SU-DHL-6 (cell line): ENCODE results near the gene EEF2K.

Experiments
- CTCF ChIP-seq: fragments of 200-600 bp; sonication (generic); IDR thresholded peaks from one replicate; pipeline ENCODE4 v1.5.1; 2017; ENCODE audit warnings: antibody characterized with exemption, mild to moderate bottlenecking, low read length, moderate library complexity; ENCODE audit not compliant: insufficient read depth, poor library complexity, severe bottlenecking
- EZH2phosphoT487 ChIP-seq: fragments of 200-600 bp; sonication (generic), shearing (Covaris generic); conservative IDR thresholded peaks from 2 replicates; pipeline ENCODE4 v1.6.1; 2018; ENCODE audit warnings: mild to moderate bottlenecking, antibody characterized with exemption, low read length, moderate library complexity, mixed read lengths

DNA sequence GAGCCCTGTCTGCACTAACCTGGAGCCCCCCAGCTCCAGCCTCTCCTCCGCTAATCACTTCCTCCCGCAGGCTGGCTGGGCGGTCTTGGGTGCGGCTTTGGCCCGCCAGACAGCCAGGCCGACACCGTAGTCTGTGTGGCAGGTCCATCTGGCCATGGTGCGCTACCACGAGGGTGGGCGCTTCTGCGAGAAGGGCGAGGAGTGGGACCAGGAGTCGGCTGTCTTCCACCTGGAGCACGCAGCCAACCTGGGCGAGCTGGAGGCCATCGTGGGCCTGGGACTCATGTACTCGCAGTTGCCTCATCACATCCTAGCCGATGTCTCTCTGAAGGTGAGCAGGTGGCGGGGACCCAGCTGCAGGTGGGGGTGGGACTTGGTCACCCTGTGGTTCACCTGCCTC, 60.5 kb downstream of the EEF2K start:
- TF ChIP-seq EZH2phosphoT487 = no peak
- no peak for TF ChIP-seq CTCF
